B cell (primary cell): ENCODE data around the gene CALN1. TPM values are rescaled to one million over a fixed set of nuclear protein-coding genes. Genes with fewer than 3 reads are reported as not detected.

ENCODE experiments used
- ATAC-seq: fragments of 200-7000 bp; cut with Tn5 transposase; one replicate; pipeline ENCODE4 v1.10.0; 2021; ENCODE audit warnings: low read depth, mild to moderate bottlenecking, moderate number of reproducible peaks, moderate library complexity
- CTCF ChIA-PET: fragments of 350-600 bp; sonication (Branson Sonifier 250); formaldehyde crosslinking; loops from one replicate; lab custom pipeline; 2021; ENCODE audit warnings: antibody characterized with exemption, inconsistent platforms; lab: Charles Lee
- POLR2A ChIA-PET: fragments of 350-600 bp; sonication (Branson Sonifier 250); formaldehyde crosslinking; loops from one replicate; lab custom pipeline; 2021; ENCODE audit warnings: antibody characterized with exemption; lab: Charles Lee
- DNase-seq: peaks from one replicate; pipeline ENCODE4 v3.0.0; 2013
- H2AFZ ChIP-seq: 2 replicates; pipeline ENCODE4 v1.6.1; 2012; ENCODE audit warnings: mild to moderate bottlenecking, low read depth, low read length; ENCODE audit not compliant: insufficient read depth, poor library complexity, severe bottlenecking
- H3K27ac ChIP-seq, 2 donors: 1 replicate in 1 of 2; 2 replicates in 1 of 2; pipeline ENCODE4 v1.5.1; 2012 to 2013; ENCODE audit warnings: low read length in 2 of 2, mild to moderate bottlenecking in 2 of 2, moderate library complexity in 1 of 2
- H3K27me3 ChIP-seq, 4 experiments: fragments of 200-600 bp in 1 of 4; sonication (generic) in 1 of 4; replicated peaks in 1 of 4; 1 replicate in 2 of 4; 2 replicates in 2 of 4; pipeline versions ENCODE4 v1.6.1 to v1.7.0; 2013 to 2016; ENCODE audit warnings: low read length in 3 of 4, mild to moderate bottlenecking in 2 of 4, mixed read lengths in 1 of 4, moderate library complexity in 1 of 4; ENCODE audit not compliant: insufficient read depth in 4 of 4, control insufficient read depth in 3 of 4; ENCODE audit errors: control extremely low read depth in 1 of 4
- H3K36me3 ChIP-seq, 2 experiments: replicated peaks in 1 of 2; 1 replicate in 1 of 2; 2 replicates in 1 of 2; pipeline versions ENCODE4 v1.6.1 to v1.7.1; 2013; ENCODE audit warnings: low read length in 1 of 2; ENCODE audit not compliant: insufficient read depth in 2 of 2, control insufficient read depth in 1 of 2; ENCODE audit errors: control extremely low read depth in 1 of 2, extremely low read depth in 1 of 2
- H3K4me1 ChIP-seq, 2 donors: fragments of 200-600 bp in 1 of 2; sonication (generic) in 1 of 2; 1 replicate in 1 of 2; 2 replicates in 1 of 2; pipeline versions ENCODE4 v1.5.1 to v1.6.1; 2013 to 2017; ENCODE audit warnings: low read length in 2 of 2; ENCODE audit not compliant: control insufficient read depth in 2 of 2, insufficient read depth in 2 of 2
- H3K4me2 ChIP-seq: replicated peaks from 2 replicates; pipeline ENCODE3; 2012; ENCODE audit warnings: mild to moderate bottlenecking, low read depth, low read length; ENCODE audit not compliant: poor library complexity, severe bottlenecking
- H3K4me3 ChIP-seq, 5 experiments: fragments of 200-600 bp in 1 of 5; sonication (generic) in 1 of 5; 1 replicate in 3 of 5; 2 replicates in 2 of 5; pipeline versions ENCODE4 v1.5.1 to v1.7.0; 2011 to 2016; ENCODE audit warnings: low read length in 4 of 5, mild to moderate bottlenecking in 4 of 5, low read depth in 2 of 5, control low read depth in 1 of 5, moderate library complexity in 1 of 5; ENCODE audit not compliant: insufficient read depth in 1 of 5; ENCODE audit errors: control extremely low read depth in 1 of 5, extremely low read depth in 1 of 5
- H3K79me2 ChIP-seq: fragments of 200-600 bp; sonication (generic); one replicate; pipeline ENCODE4 v1.6.0; 2016; ENCODE audit warnings: low read length; ENCODE audit not compliant: control insufficient read depth, insufficient read depth
- H3K9ac ChIP-seq: fragments of 200-600 bp; sonication (generic); 2 replicates; pipeline ENCODE4 v1.6.1; 2017; ENCODE audit warnings: mild to moderate bottlenecking, low read length, moderate library complexity
- H3K9me3 ChIP-seq, 3 donors: one replicate each; pipeline versions ENCODE4 v1.6.1 to v1.7.1; 2013; ENCODE audit warnings: low read length in 2 of 3; ENCODE audit not compliant: control insufficient read depth in 2 of 3, insufficient read depth in 1 of 3; ENCODE audit errors: control extremely low read depth in 1 of 3
- H4K20me1 ChIP-seq: 2 replicates; pipeline ENCODE4 v1.6.0; 2012; ENCODE audit warnings: mild to moderate bottlenecking, low read length; ENCODE audit not compliant: insufficient read depth, control insufficient read depth, poor library complexity, severe bottlenecking
- H3K27ac Mint-ChIP-seq: one replicate; pipeline ENCODE4 v1.8.0; 2021; ENCODE audit warnings: mixed read lengths
- H3K27me3 Mint-ChIP-seq: one replicate; pipeline ENCODE4 v1.8.0; 2021; ENCODE audit warnings: mixed read lengths
- H3K4me1 Mint-ChIP-seq: one replicate; pipeline ENCODE4 v1.8.0; 2021; ENCODE audit warnings: mixed read lengths
- H3K4me3 Mint-ChIP-seq: one replicate; pipeline ENCODE4 v1.8.0; 2021; ENCODE audit warnings: mixed read lengths
- H3K9me3 Mint-ChIP-seq: one replicate; pipeline ENCODE4 v1.8.0; 2022; ENCODE audit warnings: mixed read lengths; ENCODE audit not compliant: insufficient read depth
- CTCF ChIP-seq: fragments of 200-600 bp; IDR thresholded peaks from one replicate; pipeline ENCODE4 v1.8.0; 2022; ENCODE audit warnings: antibody characterized with exemption, mild to moderate bottlenecking
- EZH2 ChIP-seq: IDR thresholded peaks from 2 replicates; pipeline ENCODE4 v1.6.1; 2012; ENCODE audit warnings: borderline replicate concordance, low read depth, mild to moderate bottlenecking, moderate library complexity, low read length; ENCODE audit not compliant: insufficient read depth, poor library complexity, severe bottlenecking
- WGBS: methylation state at CpG from one replicate; pipeline ENCODE4 v1.1.5; 2013; ENCODE audit warnings: missing lambda C conversion rate; ENCODE audit not compliant: insufficient coverage; 5-methylcytosine and 5-hydroxymethylcytosine counted together
- intact Hi-C: fragments of 100-400 bp; cut with micrococcal nuclease; formaldehyde crosslinking; loops from one replicate; pipeline ENCODE4 v1.10.0; 2022
- polyA plus RNA-seq: library from polyadenylated mRNA; depleted of rRNA; stranded (reverse); fragments of >200 nt; gene quantifications from 2 replicates; pipeline ENCODE4 v1.2.3, GENCODE V29; 2012
- total RNA-seq, 2 donors: library from RNA; stranded (reverse); fragments of 120-200 nt in 1 of 2; gene quantifications; 1 replicate in 1 of 2; 2 replicates in 1 of 2; pipeline versions ENCODE4 v1.2.3 to v1.2.4, GENCODE V29; 2013 to 2022

The CALN1 gene
- total and polyA plus RNA-seq, 2 donors (not counting 1 experiment from before 2014, with no cell fraction given): not detected

GRCh38 chr7:71867626-71868025 lies 544.5 kb downstream of the CALN1 start:
- H3K4me2 ChIP-seq: no peak overlapping the region
- H2AFZ ChIP-seq: no peak overlapping the region
- H3K4me1 ChIP-seq: no peaks in the 10 kb centered on the region
- no peaks in the 10 kb centered on the region for H3K79me2 ChIP-seq
- ChIA-PET CTCF (no interaction called here), POLR2A (no interaction called here)
- no peaks in the 10 kb centered on the region for H4K20me1 ChIP-seq
- H3K4me3 ChIP-seq: no peak overlapping the region
- peaks cover 0 to 6% (median 0%) of the 10 kb centered on the region in 3 donors for H3K9me3 ChIP-seq
- Mint-ChIP-seq H3K4me1 (no peaks in the 10 kb centered on the region), H3K27ac (no peak overlapping the region), H3K4me3 (no peak overlapping the region), H3K9me3 (peaks cover 3% of the 10 kb centered on the region), H3K27me3 (no peaks in the 10 kb centered on the region)
- H3K9ac ChIP-seq: no peak overlapping the region
- H3K36me3 ChIP-seq: no peaks in the 10 kb centered on the region
- intact Hi-C loops: no loop called here
- no peaks in the 10 kb centered on the region for H3K27me3 ChIP-seq
- no peak for DNase-seq
- ATAC-seq: no peak
- TF ChIP-seq CTCF (no peak), EZH2 (no peak)
- 90% methylated on average over 4 of the region's 8 CpGs for WGBS
- H3K27ac ChIP-seq: no peak overlapping the region

GRCh38 chr7:71865172-71865571 lies 547.0 kb downstream of the CALN1 start:
- CTCF ChIA-PET: no interaction called here
- ATAC-seq (no peak), DNase-seq (no peak)
- Histone ChIP-seq H3K4me2 (no peak overlapping the region), H3K9ac (no peak overlapping the region), H3K27ac (no peak overlapping the region), H3K36me3 (no peaks in the 10 kb centered on the region), H3K4me1 (no peaks in the 10 kb centered on the region), H2AFZ (no peak overlapping the region), H3K4me3 (no peak overlapping the region), H3K79me2 (no peaks in the 10 kb centered on the region), H4K20me1 (no peaks in the 10 kb centered on the region), H3K27me3 (no peaks in the 10 kb centered on the region), H3K9me3 (peaks cover 0 to 6% (median 0%) of the 10 kb centered on the region in 3 donors)
- POLR2A ChIA-PET: no interaction called here
- intact Hi-C loops: no loop called here
- H3K27ac Mint-ChIP-seq: no peak overlapping the region
- 79% methylated on average over 6 of the region's 6 CpGs for WGBS
- no peaks in the 10 kb centered on the region for H3K27me3 Mint-ChIP-seq
- no peaks in the 10 kb centered on the region for H3K9me3 Mint-ChIP-seq
- no peaks in the 10 kb centered on the region for H3K4me1 Mint-ChIP-seq
- TF ChIP-seq CTCF: no peak
- TF ChIP-seq EZH2: no peak
- no peak overlapping the region for H3K4me3 Mint-ChIP-seq
